Measurements from ENCODE around the gene CCDC85C. TPM values are rescaled to one million over a fixed set of nuclear protein-coding genes. Genes with fewer than 3 reads are reported as not detected.

The CCDC85C gene
- total RNA-seq, 5 donors from 2014 or later (not counting 1 experiment from before 2014, with no cell fraction given): 6.6 to 12.0 (median 9.1) TPM

DNA sequence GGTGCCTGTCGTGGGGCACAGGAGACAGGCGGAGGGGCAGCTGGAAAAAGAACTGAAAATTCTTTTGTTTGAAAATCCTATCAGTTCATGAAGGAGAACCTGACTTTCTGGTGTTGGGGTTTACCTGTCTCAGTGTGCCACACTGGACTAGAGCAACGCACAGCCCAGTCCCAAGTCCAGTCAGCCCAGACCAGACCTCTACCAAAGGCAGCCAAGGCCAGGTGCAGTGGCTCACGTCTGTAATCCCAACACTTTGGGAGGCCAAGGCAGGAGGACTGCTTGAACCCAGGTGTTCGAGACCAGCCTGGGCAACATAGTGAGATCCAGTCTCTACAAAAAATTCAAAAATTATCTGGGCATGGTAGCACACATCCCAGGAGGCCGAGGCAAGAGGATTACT lies 4.6 kb downstream of the CCDC85C start:
- Mint-ChIP-seq H3K4me1 (peaks cover 38 to 55% (median 40%) of the 10 kb centered on the region in 3 donors), H3K9me3 (no peaks in the 10 kb centered on the region), H3K4me3 (no peak overlapping the region), H3K27me3 (no peaks in the 10 kb centered on the region), H3K36me3 (no peaks in the 10 kb centered on the region), H3K27ac (no peak overlapping the region)
- no peak for ATAC-seq (replicated peaks in 1 of 4)
- no peak for DNase-seq
- H3K4me3 ChIP-seq (ENCODE audit: control insufficient read depth in 1 of 2, extremely low read depth in 1 of 2, low read length in 1 of 2): no peak overlapping the region
- WGBS (ENCODE audit: insufficient coverage): 76% methylated on average over 5 of the region's 6 CpGs
- H3K27ac ChIP-seq (ENCODE audit: low read length): no peak overlapping the region
- H3K4me1 ChIP-seq (ENCODE audit: control insufficient read depth in 1 of 2, extremely low read depth in 1 of 2, insufficient read depth in 2 of 2, low read length in 2 of 2): peaks cover 0 to 31% of the 10 kb centered on the region in 2 experiments
- peaks cover 0 to 2% of the 10 kb centered on the region in 2 experiments for H3K27me3 ChIP-seq (replicated peaks in 1 of 2; ENCODE audit: control insufficient read depth in 2 of 2, extremely low read depth in 1 of 2, insufficient read depth in 2 of 2, low read length in 1 of 2)
- no peaks in the 10 kb centered on the region for H3K36me3 ChIP-seq (ENCODE audit: control insufficient read depth in 2 of 2, extremely low read depth in 1 of 2, insufficient read depth in 1 of 2, low read length in 1 of 2)
- CTCF ChIA-PET: no interaction called here
- H3K9me3 ChIP-seq: no peaks in the 10 kb centered on the region
- POLR2A ChIA-PET: no interaction called here

DNA sequence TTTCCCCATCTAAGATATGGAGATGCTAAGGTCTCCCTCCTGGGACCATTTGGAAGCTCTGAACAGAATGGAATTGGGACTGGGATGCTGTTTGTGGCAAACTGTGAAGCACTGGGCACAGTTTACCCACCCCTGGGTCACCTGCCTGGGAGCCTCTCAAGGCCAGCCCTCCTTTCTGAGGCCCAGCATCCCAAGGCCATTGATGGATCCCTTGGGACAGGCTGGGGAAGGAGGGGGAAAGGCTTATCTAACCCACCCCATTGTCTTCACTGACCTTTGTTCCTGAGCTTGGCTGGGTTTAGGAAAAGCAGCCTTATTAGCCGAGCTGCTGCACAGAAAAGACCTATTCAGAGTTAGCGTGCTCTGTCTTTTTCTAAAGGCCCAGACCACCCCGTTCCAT lies 5.2 kb downstream of the CCDC85C start:
- ChIA-PET CTCF (no interaction called here), POLR2A (no interaction called here)
- H3K27ac Mint-ChIP-seq: no peak overlapping the region
- Histone ChIP-seq H3K27me3 (replicated peaks in 1 of 2; ENCODE audit: control insufficient read depth in 2 of 2, extremely low read depth in 1 of 2, insufficient read depth in 2 of 2, low read length in 1 of 2) (peaks cover 0 to 2% of the 10 kb centered on the region in 2 experiments), H3K4me1 (ENCODE audit: control insufficient read depth in 1 of 2, extremely low read depth in 1 of 2, insufficient read depth in 2 of 2, low read length in 2 of 2) (peaks cover 0 to 33% of the 10 kb centered on the region in 2 experiments), H3K27ac (ENCODE audit: low read length) (no peak overlapping the region), H3K4me3 (ENCODE audit: control insufficient read depth in 1 of 2, extremely low read depth in 1 of 2, low read length in 1 of 2) (no peak overlapping the region), H3K36me3 (ENCODE audit: control insufficient read depth in 2 of 2, extremely low read depth in 1 of 2, insufficient read depth in 1 of 2, low read length in 1 of 2) (no peaks in the 10 kb centered on the region), H3K9me3 (no peaks in the 10 kb centered on the region)
- no peak for DNase-seq
- no peaks in the 10 kb centered on the region for H3K27me3 Mint-ChIP-seq
- H3K9me3 Mint-ChIP-seq: no peaks in the 10 kb centered on the region
- H3K4me3 Mint-ChIP-seq: no peak overlapping the region
- no peaks in the 10 kb centered on the region for H3K36me3 Mint-ChIP-seq
- WGBS (ENCODE audit: insufficient coverage): 100% methylated on average over 2 of the region's 3 CpGs
- no peak for ATAC-seq (replicated peaks in 1 of 4)
- H3K4me1 Mint-ChIP-seq: peaks cover 40 to 58% (median 40%) of the 10 kb centered on the region in 3 donors

DNA sequence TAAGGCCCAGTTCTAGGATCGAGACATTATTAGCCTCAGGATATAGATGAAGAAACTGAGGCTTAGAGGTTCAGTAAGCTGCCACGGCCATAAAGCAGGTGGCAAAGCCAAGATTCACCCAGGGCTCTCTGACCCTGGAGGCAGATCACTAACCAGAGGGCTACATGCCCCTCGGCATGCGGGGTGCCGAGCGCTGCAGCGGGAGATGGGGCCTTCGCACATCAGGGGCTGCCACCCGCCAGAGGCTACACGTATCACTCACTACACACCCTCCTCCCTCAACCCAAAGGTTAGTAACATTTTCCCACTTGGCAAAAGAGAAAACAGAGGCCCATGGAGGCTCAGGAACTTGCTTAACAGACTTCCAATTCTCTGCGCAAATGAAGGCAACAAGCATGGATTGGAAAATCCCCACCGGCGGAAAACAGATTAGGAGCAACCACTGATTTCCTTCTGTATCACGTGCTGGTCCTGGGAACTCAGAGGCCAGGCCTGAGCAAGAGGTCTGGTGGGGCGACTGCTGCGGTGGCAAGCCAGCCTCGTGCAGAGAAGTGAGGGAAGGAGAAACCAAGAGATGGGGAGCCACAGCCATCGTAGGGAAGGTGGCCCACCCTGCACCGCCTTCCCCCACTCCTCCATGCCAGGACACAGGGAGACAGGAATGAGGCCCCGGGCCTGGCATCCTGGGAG lies 6.0 kb downstream of the CCDC85C start:
- H3K27ac Mint-ChIP-seq: no peak overlapping the region
- no peaks in the 10 kb centered on the region for H3K36me3 Mint-ChIP-seq
- Histone ChIP-seq H3K36me3 (ENCODE audit: control insufficient read depth in 2 of 2, extremely low read depth in 1 of 2, insufficient read depth in 1 of 2, low read length in 1 of 2) (no peaks in the 10 kb centered on the region), H3K27ac (ENCODE audit: low read length) (no peak overlapping the region), H3K4me3 (ENCODE audit: control insufficient read depth in 1 of 2, extremely low read depth in 1 of 2, low read length in 1 of 2) (no peak overlapping the region), H3K27me3 (replicated peaks in 1 of 2; ENCODE audit: control insufficient read depth in 2 of 2, extremely low read depth in 1 of 2, insufficient read depth in 2 of 2, low read length in 1 of 2) (peaks cover 0 to 2% of the 10 kb centered on the region in 2 experiments), H3K9me3 (no peaks in the 10 kb centered on the region), H3K4me1 (ENCODE audit: control insufficient read depth in 1 of 2, extremely low read depth in 1 of 2, insufficient read depth in 2 of 2, low read length in 2 of 2) (peaks cover 0 to 34% of the 10 kb centered on the region in 2 experiments)
- no peaks in the 10 kb centered on the region for H3K9me3 Mint-ChIP-seq
- 98% methylated on average over 14 of the region's 20 CpGs for WGBS (ENCODE audit: insufficient coverage)
- no peak for DNase-seq
- no peaks in the 10 kb centered on the region for H3K27me3 Mint-ChIP-seq
- H3K4me1 Mint-ChIP-seq: peaks cover 40 to 56% (median 40%) of the 10 kb centered on the region in 3 donors
- POLR2A ChIA-PET: no interaction called here
- H3K4me3 Mint-ChIP-seq: no peak overlapping the region
- no peak for ATAC-seq (replicated peaks in 1 of 4)
- CTCF ChIA-PET: no interaction called here

DNA sequence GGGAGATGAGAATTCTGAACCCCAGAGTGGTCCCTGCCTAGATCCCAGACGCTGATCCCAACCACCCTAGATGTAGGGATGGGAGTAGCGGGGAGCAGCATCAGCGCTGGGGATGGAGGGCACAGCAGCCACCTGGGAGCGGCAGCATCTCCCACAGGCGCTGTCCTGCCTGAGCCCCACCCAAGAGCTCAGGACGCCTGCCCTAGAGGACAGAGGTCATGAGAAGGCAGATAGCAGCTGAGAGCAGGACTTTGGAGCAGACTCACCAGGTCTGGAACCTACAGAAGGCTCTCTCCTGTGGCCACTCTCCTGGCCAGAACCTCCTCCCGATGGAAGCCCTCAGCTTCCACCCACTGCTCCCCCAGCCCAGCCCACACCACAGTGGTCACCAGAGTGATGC lies 7.2 kb downstream of the CCDC85C start:
- H3K36me3 Mint-ChIP-seq: no peaks in the 10 kb centered on the region
- 92% methylated on average over 7 of the region's 7 CpGs for WGBS (ENCODE audit: insufficient coverage)
- H3K9me3 ChIP-seq: no peaks in the 10 kb centered on the region
- H3K27ac Mint-ChIP-seq: no peak overlapping the region
- no peak overlapping the region for H3K4me3 Mint-ChIP-seq
- no peaks in the 10 kb centered on the region for H3K36me3 ChIP-seq (ENCODE audit: control insufficient read depth in 2 of 2, extremely low read depth in 1 of 2, insufficient read depth in 1 of 2, low read length in 1 of 2)
- CTCF ChIA-PET: no interaction called here
- no peak for DNase-seq
- no peak for ATAC-seq (replicated peaks in 1 of 4)
- H3K27me3 ChIP-seq (replicated peaks in 1 of 2; ENCODE audit: control insufficient read depth in 2 of 2, extremely low read depth in 1 of 2, insufficient read depth in 2 of 2, low read length in 1 of 2): no peaks in the 10 kb centered on the region
- peaks cover 0 to 21% of the 10 kb centered on the region in 2 experiments for H3K4me1 ChIP-seq (ENCODE audit: control insufficient read depth in 1 of 2, extremely low read depth in 1 of 2, insufficient read depth in 2 of 2, low read length in 2 of 2)
- H3K4me3 ChIP-seq (ENCODE audit: control insufficient read depth in 1 of 2, extremely low read depth in 1 of 2, low read length in 1 of 2): no peak overlapping the region
- H3K9me3 Mint-ChIP-seq: no peaks in the 10 kb centered on the region
- H3K27ac ChIP-seq (ENCODE audit: low read length): no peak overlapping the region
- POLR2A ChIA-PET: interaction anchor here in 1 of 2 donors (0.5 kb wide), 1 partner anchor 867 kb away, joined by 4 read pairs; no protein-coding TSS in a partner anchor
- H3K27me3 Mint-ChIP-seq: no peaks in the 10 kb centered on the region
- peaks cover 28 to 48% (median 40%) of the 10 kb centered on the region in 3 donors for H3K4me1 Mint-ChIP-seq

DNA sequence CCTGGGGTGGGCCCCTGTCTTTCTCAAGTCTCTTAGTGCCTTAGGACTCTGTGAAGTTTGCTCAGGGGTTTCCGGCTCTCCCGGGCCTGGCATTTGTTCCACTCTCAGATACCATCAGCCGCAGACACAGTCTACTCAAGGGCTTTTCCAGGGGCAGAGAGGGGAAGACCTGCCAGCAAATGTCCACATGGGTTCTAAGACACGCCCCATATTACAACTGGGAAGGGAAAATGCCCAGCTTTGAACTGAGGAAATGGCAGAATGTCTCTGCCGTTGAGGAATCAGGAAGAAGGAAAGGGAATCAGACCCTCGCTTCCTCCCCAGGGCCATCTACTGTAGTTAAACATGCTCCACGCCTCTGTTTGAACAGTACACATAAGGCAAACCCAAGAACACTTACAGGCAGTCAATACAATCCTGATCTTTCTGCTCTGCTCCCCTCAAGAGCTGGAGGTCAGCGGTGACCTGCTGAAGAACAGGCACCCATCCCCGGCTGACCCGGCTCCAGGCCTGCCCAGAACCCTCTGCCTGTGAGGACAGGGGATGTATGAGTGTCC lies 7.9 kb downstream of the CCDC85C start:
- H3K9me3 ChIP-seq: no peaks in the 10 kb centered on the region
- Mint-ChIP-seq H3K27me3 (no peaks in the 10 kb centered on the region), H3K4me3 (no peak overlapping the region), H3K4me1 (peaks cover 23 to 42% (median 34%) of the 10 kb centered on the region in 3 donors), H3K36me3 (no peaks in the 10 kb centered on the region), H3K9me3 (no peaks in the 10 kb centered on the region), H3K27ac (peak overlapping the region in 1 of 2 donors; percentile 66)
- ChIA-PET CTCF (no interaction called here), POLR2A (interaction anchor here in 1 of 2 donors (0.5 kb wide), 1 partner anchor 867 kb away, joined by 4 read pairs; no protein-coding TSS in a partner anchor)
- H3K4me1 ChIP-seq (ENCODE audit: control insufficient read depth in 1 of 2, extremely low read depth in 1 of 2, insufficient read depth in 2 of 2, low read length in 2 of 2): peaks cover 0 to 17% of the 10 kb centered on the region in 2 experiments
- WGBS (ENCODE audit: insufficient coverage): 83% methylated on average over 4 of the region's 10 CpGs
- no peak overlapping the region for H3K27ac ChIP-seq (ENCODE audit: low read length)
- H3K4me3 ChIP-seq (ENCODE audit: control insufficient read depth in 1 of 2, extremely low read depth in 1 of 2, low read length in 1 of 2): no peak overlapping the region
- no peak for ATAC-seq (replicated peaks in 1 of 4)
- H3K36me3 ChIP-seq (ENCODE audit: control insufficient read depth in 2 of 2, extremely low read depth in 1 of 2, insufficient read depth in 1 of 2, low read length in 1 of 2): no peaks in the 10 kb centered on the region
- no peaks in the 10 kb centered on the region for H3K27me3 ChIP-seq (replicated peaks in 1 of 2; ENCODE audit: control insufficient read depth in 2 of 2, extremely low read depth in 1 of 2, insufficient read depth in 2 of 2, low read length in 1 of 2)
- DNase-seq: no peak

DNA sequence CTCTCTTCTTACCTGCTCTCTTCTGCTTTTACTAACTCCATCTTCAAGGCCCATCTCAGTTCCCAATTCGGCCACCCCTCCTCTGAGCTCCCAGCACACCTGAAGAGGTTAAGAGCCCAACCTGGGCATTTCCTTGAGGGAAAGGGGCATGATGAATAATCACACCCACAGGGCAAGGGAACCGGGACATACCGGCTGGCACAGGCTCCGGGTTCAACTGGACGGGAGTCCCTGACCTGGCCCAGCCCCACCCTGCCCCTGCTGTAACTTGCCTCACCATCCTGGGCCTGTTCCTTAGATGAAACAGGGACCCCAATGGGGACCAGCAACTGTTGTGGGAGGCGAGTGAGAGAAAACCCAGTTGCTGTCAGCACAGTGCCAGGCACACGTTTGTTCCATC lies 8.5 kb downstream of the CCDC85C start:
- Histone ChIP-seq H3K4me1 (ENCODE audit: control insufficient read depth in 1 of 2, extremely low read depth in 1 of 2, insufficient read depth in 2 of 2, low read length in 2 of 2) (peaks cover 0 to 17% of the 10 kb centered on the region in 2 experiments), H3K27me3 (replicated peaks in 1 of 2; ENCODE audit: control insufficient read depth in 2 of 2, extremely low read depth in 1 of 2, insufficient read depth in 2 of 2, low read length in 1 of 2) (no peaks in the 10 kb centered on the region), H3K27ac (ENCODE audit: low read length) (peak overlapping the region; percentile 53), H3K4me3 (ENCODE audit: control insufficient read depth in 1 of 2, extremely low read depth in 1 of 2, low read length in 1 of 2) (no peak overlapping the region), H3K9me3 (no peaks in the 10 kb centered on the region), H3K36me3 (ENCODE audit: control insufficient read depth in 2 of 2, extremely low read depth in 1 of 2, insufficient read depth in 1 of 2, low read length in 1 of 2) (no peaks in the 10 kb centered on the region)
- Mint-ChIP-seq H3K4me1 (peaks cover 19 to 36% (median 28%) of the 10 kb centered on the region in 3 donors), H3K27me3 (no peaks in the 10 kb centered on the region), H3K9me3 (no peaks in the 10 kb centered on the region), H3K4me3 (peak overlapping the region; percentile 44 to 76 (median 58)), H3K27ac (peak overlapping the region; percentile 77 to 88), H3K36me3 (no peaks in the 10 kb centered on the region)
- WGBS (ENCODE audit: insufficient coverage): 93% methylated on average over 7 of the region's 7 CpGs
- POLR2A ChIA-PET: no interaction called here
- DNase-seq: no peak
- peak in 1 of 4 experiments; percentile 21 for ATAC-seq (replicated peaks in 1 of 4)
- CTCF ChIA-PET: interaction anchor here in 1 of 2 donors (0.5 kb wide), 1 partner anchor 31 kb away, joined by 3 read pairs; no protein-coding TSS in a partner anchor
